Activated naive CD8-positive, alpha-beta T cell treated with anti-CD3 and anti-CD28 coated beads, Interleukin-2, amount 10 ng/mL, durations not matched to agents 7 days and 5 days (primary cell): ENCODE results near the gene KRTAP12-1. TPM values are rescaled to one million over a fixed set of nuclear protein-coding genes. Genes with fewer than 3 reads are reported as not detected.
A peak's percentile ranks its signal among the peaks of the same experiment; 100 is the strongest.
"Not testable (repeated sequence)": the region's sequence is repeated elsewhere in the genome, so short reads cannot be mapped to it uniquely, and the experiment has no call there.

ENCODE experiments used
- ATAC-seq: fragments of 150-1000 bp; cut with Tn5 transposase; one replicate; pipeline ENCODE4 v1.10.0; 2021; ENCODE audit warnings: low read depth, moderate library complexity
- POLR2A ChIA-PET: fragments of 350-600 bp; sonication (Branson Sonifier 250); formaldehyde crosslinking; loops from one replicate; lab custom pipeline; 2021; ENCODE audit warnings: antibody characterized with exemption; lab: Charles Lee
- DNase-seq: peaks from one replicate; pipeline ENCODE4 v3.0.0; 2021
- H3K27ac Mint-ChIP-seq: one replicate; pipeline ENCODE4 v1.8.0; 2022; ENCODE audit warnings: mild to moderate bottlenecking, mixed read lengths
- H3K27me3 Mint-ChIP-seq: one replicate; pipeline ENCODE4 v1.8.0; 2022; ENCODE audit warnings: mild to moderate bottlenecking, moderate library complexity, mixed read lengths
- H3K36me3 Mint-ChIP-seq: one replicate; pipeline ENCODE4 v1.8.0; 2021; ENCODE audit warnings: mild to moderate bottlenecking, mixed read lengths
- H3K4me1 Mint-ChIP-seq: one replicate; pipeline ENCODE4 v1.8.0; 2021; ENCODE audit warnings: mixed read lengths
- H3K4me3 Mint-ChIP-seq: one replicate; pipeline ENCODE4 v1.8.0; 2022; ENCODE audit warnings: mild to moderate bottlenecking, moderate library complexity, mixed read lengths
- H3K9me3 Mint-ChIP-seq: one replicate; pipeline ENCODE4 v1.8.0; 2021; ENCODE audit warnings: mixed read lengths
- total RNA-seq, 2 experiments: library from RNA; stranded (reverse); gene quantifications; one replicate each; pipeline ENCODE4 v1.2.3, GENCODE V29; 2021

Gene KRTAP12-1
- total RNA-seq, 2 experiments from 2014 or later = not detected

DNA sequence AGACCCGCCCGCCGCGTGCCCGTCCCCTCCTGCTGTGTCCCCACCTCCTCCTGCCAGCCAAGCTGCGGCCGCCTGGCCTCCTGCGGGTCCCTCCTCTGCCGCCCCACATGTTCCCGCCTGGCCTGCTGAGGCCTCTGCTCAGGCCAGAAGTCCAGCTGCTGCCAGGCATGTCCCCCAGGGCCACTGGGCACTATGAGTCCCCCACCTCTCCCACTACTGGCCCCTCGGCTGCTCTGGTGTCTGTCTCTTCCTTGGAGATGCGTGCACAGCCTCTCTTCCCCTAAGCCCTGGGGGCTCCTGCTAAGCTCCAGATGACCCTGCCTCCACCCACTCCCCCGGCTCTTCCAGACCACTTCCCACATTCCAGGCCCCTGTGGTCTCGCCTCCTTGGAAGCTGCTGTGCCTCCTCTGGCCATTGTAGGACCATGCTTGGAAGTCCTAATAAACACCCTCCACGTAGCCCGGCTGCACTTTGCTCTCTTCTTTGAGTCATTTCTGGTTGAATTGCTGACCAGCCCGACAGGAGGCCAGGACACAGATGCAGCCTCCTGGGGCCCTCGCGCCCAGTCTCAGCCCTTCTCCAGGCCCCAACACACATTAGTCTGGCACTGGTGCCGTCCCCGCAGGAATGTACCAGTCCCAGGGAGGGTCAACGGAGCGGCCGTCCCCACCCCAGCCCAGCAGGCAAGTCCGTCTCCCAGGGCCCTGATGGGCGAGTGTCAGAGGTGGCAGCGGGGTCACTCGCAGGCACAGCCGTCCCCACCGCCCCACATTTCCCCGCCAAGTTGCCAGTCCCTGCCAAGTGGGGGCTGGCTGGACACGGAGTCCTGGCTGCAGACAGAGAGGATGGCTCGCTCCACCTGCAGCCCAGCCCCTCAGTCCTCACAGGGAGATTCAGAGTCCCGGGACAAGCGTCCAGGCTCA lies 16.1 kb upstream of the KRTAP12-1 start:
- Mint-ChIP-seq H3K4me1 (no peaks in the 10 kb centered on the region), H3K4me3 (no peak overlapping the region), H3K36me3 (no peaks in the 10 kb centered on the region), H3K27ac (no peak overlapping the region), H3K27me3 (peaks cover 49% of the 10 kb centered on the region), H3K9me3 (no peaks in the 10 kb centered on the region)
- DNase-seq (no peak), ATAC-seq (no peak)
- POLR2A ChIA-PET = no interaction called here

DNA sequence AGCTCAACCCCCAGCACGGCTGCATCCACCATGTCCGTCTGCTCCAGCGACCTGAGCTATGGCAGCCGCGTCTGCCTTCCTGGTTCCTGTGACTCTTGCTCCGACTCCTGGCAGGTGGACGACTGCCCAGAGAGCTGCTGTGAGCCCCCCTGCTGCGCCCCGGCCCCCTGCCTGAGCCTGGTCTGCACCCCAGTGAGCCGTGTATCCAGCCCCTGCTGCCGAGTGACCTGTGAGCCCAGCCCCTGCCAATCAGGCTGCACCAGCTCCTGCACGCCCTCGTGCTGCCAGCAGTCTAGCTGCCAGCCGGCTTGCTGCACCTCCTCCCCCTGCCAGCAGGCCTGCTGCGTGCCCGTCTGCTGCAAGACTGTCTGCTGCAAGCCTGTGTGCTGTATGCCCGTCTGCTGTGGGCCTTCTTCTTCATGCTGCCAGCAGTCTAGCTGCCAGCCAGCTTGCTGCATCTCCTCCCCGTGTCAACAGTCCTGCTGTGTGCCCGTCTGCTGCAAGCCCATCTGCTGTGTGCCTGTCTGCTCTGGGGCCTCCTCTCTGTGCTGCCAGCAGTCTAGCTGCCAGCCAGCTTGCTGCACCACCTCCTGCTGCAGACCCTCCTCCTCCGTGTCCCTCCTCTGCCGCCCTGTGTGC lies 15.3 kb upstream of the KRTAP12-1 start, which contains the start of gene KRTAP10-12:
KRTAP10-12 (plus strand) TSS at position 1 of the 639 bp plus-strand sequence; CDS start at position 31, 30 bp downstream.
- H3K36me3 Mint-ChIP-seq, H3K9me3 Mint-ChIP-seq, ATAC-seq, POLR2A ChIA-PET, DNase-seq, H3K4me1 Mint-ChIP-seq, H3K4me3 Mint-ChIP-seq, H3K27ac Mint-ChIP-seq: not testable (repeated sequence)
- H3K27me3 Mint-ChIP-seq = peaks cover 45% of the 10 kb centered on the region

DNA sequence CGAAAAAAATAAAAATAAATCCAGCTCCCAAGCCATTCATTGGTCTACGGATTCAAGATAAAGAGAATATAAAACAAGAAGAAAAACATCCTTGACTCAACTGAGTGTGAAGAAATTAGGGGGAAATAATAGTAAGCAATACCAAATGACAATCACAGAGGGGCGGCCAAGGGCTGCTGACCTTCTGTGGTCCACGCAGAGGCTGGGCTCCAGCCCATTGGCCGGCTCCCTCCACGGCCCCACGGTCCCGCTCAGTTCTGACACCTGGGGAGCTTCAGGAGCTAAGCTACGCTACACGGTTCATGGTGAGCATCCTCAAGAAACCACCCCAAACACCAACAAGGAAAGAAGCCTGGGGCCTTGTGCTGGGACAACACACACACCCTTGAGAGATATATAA lies 14.6 kb upstream of the KRTAP12-1 start:
- Mint-ChIP-seq H3K9me3 (peaks cover 4% of the 10 kb centered on the region), H3K27ac (no peak overlapping the region)

DNA sequence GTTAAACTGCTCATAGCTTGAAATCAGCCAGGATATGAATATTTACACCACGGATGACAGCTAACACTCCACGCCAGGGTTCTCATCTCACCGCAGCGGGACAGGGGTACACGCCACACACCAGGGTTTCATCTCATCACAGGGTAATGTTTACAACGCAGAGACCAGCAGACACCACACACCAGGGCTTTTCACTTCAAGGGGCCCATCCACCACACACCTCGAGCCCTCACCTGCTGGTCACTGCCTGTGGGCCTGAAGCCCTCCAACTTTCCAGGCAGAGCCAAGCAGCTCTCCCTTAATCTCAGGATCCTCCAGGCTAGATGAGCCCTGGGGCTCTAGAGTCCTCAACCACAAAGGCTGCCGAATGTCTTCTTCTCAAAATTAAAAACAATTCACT lies 13.7 kb upstream of the KRTAP12-1 start:
- no peak overlapping the region for H3K27ac Mint-ChIP-seq
- no peaks in the 10 kb centered on the region for H3K4me1 Mint-ChIP-seq
- H3K27me3 Mint-ChIP-seq = peaks cover 37% of the 10 kb centered on the region
- POLR2A ChIA-PET = no interaction called here
- ATAC-seq (no peak), DNase-seq (no peak)
- H3K4me3 Mint-ChIP-seq = no peak overlapping the region
- no peaks in the 10 kb centered on the region for H3K36me3 Mint-ChIP-seq
- peaks cover 5% of the 10 kb centered on the region for H3K9me3 Mint-ChIP-seq

More for the DNA sequence above, 14.6 kb upstream of the KRTAP12-1 start:
- ATAC-seq = no peak
- no peaks in the 10 kb centered on the region for H3K36me3 Mint-ChIP-seq
- POLR2A ChIA-PET = no interaction called here
- no peak overlapping the region for H3K4me3 Mint-ChIP-seq
- DNase-seq = no peak
- H3K4me1 Mint-ChIP-seq = no peaks in the 10 kb centered on the region
- H3K27me3 Mint-ChIP-seq = peaks cover 41% of the 10 kb centered on the region

DNA sequence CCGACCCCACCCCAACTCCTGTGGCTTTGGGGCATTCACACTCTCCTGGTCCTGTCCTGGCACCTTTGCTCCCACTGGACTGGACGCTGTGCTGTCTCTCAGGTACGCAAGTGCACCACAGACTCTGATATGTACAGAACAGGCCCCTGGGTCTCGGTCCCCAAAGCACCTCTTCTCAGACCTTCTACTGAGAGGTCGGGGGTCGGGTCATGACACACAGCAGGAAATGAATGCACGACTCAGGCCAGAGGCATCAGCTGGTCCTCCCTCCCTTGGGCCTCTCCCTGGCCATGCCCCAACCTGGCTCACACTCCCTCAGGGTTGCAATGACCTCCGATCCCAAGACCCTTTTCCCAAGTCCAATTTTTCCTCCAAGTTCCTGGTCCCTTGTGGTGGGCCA lies 13.2 kb upstream of the KRTAP12-1 start:
- H3K27ac Mint-ChIP-seq = no peak overlapping the region
- POLR2A ChIA-PET = no interaction called here

DNA sequence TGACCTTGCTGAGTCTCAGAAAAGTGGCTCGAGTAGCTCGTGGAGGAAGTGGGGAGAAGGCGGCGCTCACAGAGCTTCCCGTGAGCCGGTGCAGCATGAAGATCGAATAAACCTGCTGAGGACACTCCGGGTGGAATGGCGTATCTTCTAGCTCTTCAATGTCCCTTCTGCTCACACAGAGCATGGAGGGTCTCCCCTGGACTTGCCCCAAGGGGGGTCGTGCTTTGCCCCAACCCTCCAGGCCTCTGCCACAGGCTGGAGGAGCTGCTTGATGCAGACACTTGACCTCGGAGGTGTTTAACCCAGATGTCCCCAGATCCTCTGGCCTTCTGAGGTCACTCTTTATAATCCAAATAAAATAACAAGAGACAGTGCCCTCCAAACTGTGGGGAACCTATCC lies 12.8 kb upstream of the KRTAP12-1 start:
- H3K27me3 Mint-ChIP-seq = peaks cover 34% of the 10 kb centered on the region
- no peaks in the 10 kb centered on the region for H3K4me1 Mint-ChIP-seq
- no peaks in the 10 kb centered on the region for H3K36me3 Mint-ChIP-seq
- peaks cover 5% of the 10 kb centered on the region for H3K9me3 Mint-ChIP-seq
- DNase-seq = no peak
- ATAC-seq = no peak
- H3K27ac Mint-ChIP-seq = no peak overlapping the region
- POLR2A ChIA-PET = no interaction called here
- no peak overlapping the region for H3K4me3 Mint-ChIP-seq

More for the DNA sequence above, 13.2 kb upstream of the KRTAP12-1 start:
- ATAC-seq = no peak
- Mint-ChIP-seq H3K4me3 (no peak overlapping the region), H3K4me1 (no peaks in the 10 kb centered on the region), H3K9me3 (peaks cover 5% of the 10 kb centered on the region), H3K27me3 (peaks cover 37% of the 10 kb centered on the region), H3K36me3 (no peaks in the 10 kb centered on the region)
- DNase-seq = no peak

DNA sequence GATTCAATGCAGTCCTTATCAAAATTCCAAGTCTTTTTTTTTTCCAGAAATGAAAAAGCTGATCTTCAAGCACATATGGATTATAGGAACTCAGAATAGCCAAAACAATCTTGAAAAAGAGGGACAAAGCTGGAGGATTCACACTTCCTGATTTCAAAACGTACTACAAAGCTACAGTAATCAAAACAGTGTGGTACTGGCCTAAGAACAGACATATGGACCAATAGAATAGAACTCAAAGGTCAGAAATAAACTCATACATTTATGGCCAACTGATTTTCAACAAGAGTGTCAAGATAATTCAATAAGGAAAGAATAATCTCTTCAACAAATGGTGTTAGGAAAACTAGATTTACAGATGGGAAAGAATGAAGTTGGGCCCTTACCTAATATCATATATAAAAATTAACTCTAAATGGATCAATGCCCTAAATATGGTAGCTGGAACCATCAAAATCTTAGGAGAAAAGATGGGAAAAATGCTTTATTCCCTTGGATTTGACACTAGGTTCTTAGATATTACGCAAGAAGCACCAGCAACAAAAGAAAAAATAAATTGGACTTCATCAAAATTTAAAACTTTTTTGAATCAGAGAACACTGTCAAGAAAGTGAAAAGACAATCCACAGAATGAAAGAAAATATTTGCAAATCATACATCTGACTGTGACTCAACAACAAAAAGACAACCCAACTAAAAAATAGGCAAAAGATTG lies 11.0 kb upstream of the KRTAP12-1 start:
- no peak overlapping the region for H3K4me3 Mint-ChIP-seq
- POLR2A ChIA-PET = no interaction called here
- H3K4me1 Mint-ChIP-seq = no peaks in the 10 kb centered on the region
- ATAC-seq (no peak), DNase-seq (no peak)
- no peaks in the 10 kb centered on the region for H3K36me3 Mint-ChIP-seq
- no peak overlapping the region for H3K27ac Mint-ChIP-seq
- H3K9me3 Mint-ChIP-seq = peaks cover 5% of the 10 kb centered on the region
- peaks cover 22% of the 10 kb centered on the region for H3K27me3 Mint-ChIP-seq

DNA sequence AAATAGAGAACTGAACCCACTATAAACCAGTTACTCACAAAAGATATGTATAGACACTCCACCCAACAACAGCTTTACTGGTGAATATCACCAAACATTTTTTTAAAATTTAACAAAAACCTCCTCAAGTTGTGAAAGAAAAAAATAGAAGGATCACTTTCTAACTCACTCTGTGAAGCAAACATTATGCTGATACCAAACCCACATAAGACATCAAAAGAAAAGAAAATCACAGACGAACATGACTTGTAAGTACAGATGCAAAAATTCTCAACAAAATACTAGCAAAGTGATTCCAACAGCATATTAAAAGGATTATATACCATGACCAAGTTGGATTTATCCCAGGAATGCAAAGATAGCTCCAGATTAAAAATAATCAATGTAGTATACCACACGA lies 9.7 kb upstream of the KRTAP12-1 start:
- no peak for ATAC-seq
- H3K4me3 Mint-ChIP-seq = no peak overlapping the region
- H3K36me3 Mint-ChIP-seq = no peaks in the 10 kb centered on the region
- peaks cover 5% of the 10 kb centered on the region for H3K9me3 Mint-ChIP-seq
- no peak for DNase-seq
- H3K27me3 Mint-ChIP-seq = peaks cover 10% of the 10 kb centered on the region
- POLR2A ChIA-PET = no interaction called here
- H3K27ac Mint-ChIP-seq = no peak overlapping the region
- H3K4me1 Mint-ChIP-seq = no peaks in the 10 kb centered on the region

DNA sequence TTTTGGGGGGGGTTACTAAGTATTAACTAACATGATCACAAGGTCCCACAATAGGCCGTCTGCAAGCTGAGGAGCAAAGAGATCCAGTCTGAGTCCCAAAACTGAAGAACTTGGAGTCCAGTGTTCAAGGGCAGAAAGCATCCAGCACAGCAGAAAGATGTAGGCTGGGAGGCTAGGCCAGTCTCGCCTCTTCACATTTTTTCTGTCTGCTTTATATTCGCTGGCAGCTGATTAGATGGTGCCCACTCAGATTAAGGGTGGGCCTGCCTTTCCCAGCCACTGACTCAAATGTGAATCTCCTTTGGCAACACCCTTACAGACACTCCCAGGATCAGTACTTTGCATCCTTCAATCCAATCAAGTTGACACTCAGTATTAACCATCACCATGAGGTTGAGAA lies 7.8 kb upstream of the KRTAP12-1 start:
- H3K36me3 Mint-ChIP-seq, DNase-seq, H3K4me1 Mint-ChIP-seq, H3K4me3 Mint-ChIP-seq, POLR2A ChIA-PET, H3K9me3 Mint-ChIP-seq, ATAC-seq, H3K27ac Mint-ChIP-seq, H3K27me3 Mint-ChIP-seq: not testable (repeated sequence)

DNA sequence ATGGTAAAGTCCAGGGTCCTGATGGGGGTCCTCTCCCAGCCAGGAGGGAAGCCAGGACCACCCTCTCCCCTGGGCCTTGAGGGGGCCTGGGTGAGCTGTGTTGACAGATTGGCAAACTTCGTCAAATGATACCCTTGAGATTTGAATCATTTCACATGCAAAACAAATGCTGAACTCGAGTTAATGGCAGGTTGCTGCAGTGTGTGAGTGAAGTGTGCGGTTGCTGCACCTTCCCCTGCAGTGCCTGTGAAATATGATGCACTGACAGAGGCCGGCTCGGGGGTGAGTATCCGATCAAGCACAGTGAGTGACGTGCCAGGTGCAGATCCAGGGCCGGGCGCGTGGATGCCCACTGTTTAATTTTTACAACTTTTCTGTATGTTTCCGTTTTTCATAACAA lies 5.7 kb upstream of the KRTAP12-1 start:
- no peak for ATAC-seq
- Mint-ChIP-seq H3K9me3 (peaks cover 3% of the 10 kb centered on the region), H3K27me3 (peaks cover 3% of the 10 kb centered on the region), H3K36me3 (no peaks in the 10 kb centered on the region), H3K4me1 (peaks cover 5% of the 10 kb centered on the region), H3K27ac (no peak overlapping the region), H3K4me3 (no peak overlapping the region)
- DNase-seq = no peak
- POLR2A ChIA-PET = no interaction called here

DNA sequence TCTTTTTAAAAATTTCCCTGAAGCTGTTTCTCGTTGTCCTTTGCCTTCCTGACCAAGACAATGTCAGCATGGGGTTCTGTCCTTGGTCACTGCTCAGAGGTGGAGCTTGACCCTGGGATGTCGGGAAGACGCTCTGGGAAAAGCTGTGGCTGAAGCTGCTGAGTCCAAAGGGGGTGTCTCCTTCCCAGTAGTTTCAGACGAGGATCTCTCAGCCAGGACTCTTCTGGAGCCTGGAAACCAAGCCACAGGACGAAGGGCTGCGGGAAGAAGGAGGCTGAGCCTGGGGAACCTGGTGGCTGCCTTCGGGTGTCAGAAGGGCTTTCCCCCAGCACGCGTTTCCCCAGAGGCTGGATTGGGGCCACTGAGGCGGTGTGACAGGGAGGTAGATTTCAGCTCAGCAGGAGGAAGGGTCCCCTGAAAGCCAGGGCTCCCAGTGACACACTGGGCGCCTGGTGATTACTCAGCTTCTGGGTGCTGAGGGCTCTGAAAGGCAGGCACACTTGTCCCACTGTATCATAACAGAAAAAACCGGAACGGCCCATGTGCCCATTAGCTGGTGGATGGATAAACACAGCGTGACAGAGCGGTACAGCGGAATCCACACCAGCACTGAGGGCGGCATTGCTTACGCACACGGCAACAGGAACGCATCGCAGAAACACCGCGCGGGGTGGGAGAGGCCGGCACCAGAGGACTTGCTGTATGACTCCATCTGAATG lies 5.0 kb upstream of the KRTAP12-1 start:
- Mint-ChIP-seq H3K4me1 (peaks cover 5% of the 10 kb centered on the region), H3K27me3 (peaks cover 5% of the 10 kb centered on the region), H3K36me3 (no peaks in the 10 kb centered on the region), H3K27ac (peak overlapping the region; percentile 12), H3K4me3 (no peak overlapping the region), H3K9me3 (peaks cover 1% of the 10 kb centered on the region)
- DNase-seq = no peak
- no peak for ATAC-seq
- POLR2A ChIA-PET = no interaction called here

DNA sequence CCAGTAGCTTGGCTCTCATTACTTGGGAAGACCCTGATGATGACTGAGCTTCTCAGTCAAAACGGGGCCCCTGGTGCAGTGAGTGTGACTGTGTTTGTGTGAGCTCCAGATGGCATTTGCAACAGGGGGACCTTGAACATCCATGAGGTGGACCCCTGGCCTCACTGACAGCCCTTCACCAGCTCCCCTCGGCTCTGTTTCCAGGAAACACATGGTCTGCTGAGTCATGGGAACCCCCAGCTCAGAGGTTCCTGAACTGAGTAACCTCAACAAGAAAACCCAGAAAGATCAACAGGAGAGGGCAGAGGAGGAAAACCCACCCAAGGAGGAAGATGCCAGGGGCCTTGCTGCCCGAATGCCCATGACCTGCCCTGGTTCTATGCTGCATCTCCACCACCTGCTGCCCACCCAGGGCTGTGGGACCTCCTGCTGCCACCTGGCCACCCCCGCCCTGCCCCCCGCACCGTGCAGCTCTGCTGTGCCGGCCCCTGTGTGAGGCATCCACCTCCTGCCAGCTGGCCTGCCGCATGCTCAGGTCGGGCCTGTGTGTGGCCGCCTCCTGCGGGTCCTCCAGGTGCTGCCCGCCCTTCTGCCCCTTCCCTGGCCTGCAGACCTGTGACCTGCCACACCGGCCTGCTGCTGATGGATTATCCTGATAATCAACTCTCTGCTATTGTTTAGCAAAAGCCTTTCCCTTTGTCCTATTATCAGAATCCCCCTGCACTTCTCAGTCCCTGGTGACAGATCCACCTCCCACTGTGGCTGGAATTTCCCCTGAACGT lies 4.2 kb upstream of the KRTAP12-1 start:
- Mint-ChIP-seq H3K9me3 (peaks cover 1% of the 10 kb centered on the region), H3K27me3 (peaks cover 6% of the 10 kb centered on the region), H3K36me3 (no peaks in the 10 kb centered on the region), H3K27ac (no peak overlapping the region), H3K4me3 (no peak overlapping the region), H3K4me1 (peaks cover 5% of the 10 kb centered on the region)
- POLR2A ChIA-PET = no interaction called here
- DNase-seq = no peak
- no peak for ATAC-seq
